Right ventricle myocardium inferior (tissue), 1 donor: ENCODE data around the gene EEFSEC. TPM values are rescaled to one million over a fixed set of nuclear protein-coding genes. Genes with fewer than 3 reads are reported as not detected.

ENCODE experiments used
- ATAC-seq: fragments of 200-7000 bp; cut with Tn5 transposase; one replicate; pipeline ENCODE4 v1.9.1; 2020; ENCODE audit warnings: mild to moderate bottlenecking, moderate library complexity
- DNase-seq: peaks from one replicate; pipeline ENCODE4 v3.0.0; 2021; ENCODE audit errors: missing footprints
- intact Hi-C: fragments of 100-400 bp; cut with DNase I; formaldehyde crosslinking; loops from one replicate; pipeline ENCODE4 v1.11.0; 2022
- total RNA-seq: library from RNA; stranded (reverse); fragmentation: NEBNext Ultra II Directional; extraction: Animal tissue kit (Norgen Biotek cat#: 25700); gene quantifications from one replicate; pipeline ENCODE4 v1.2.1, GENCODE V29; 2021
- donor health status: DM: no; HTN: yes; CAD: no; lungs with severe emphysema.

EEFSEC gene
- total RNA-seq, 1 donor from 2014 or later: 19.4 TPM

GRCh38 chr3:128415773-128416577 lies 262.7 kb downstream of the EEFSEC start:
- intact Hi-C loops: no loop called here
- DNase-seq (no peak), ATAC-seq (no peak)

- no peak for ATAC-seq
- intact Hi-C loops: no loop called here
- no peak for DNase-seq
Measured at GRCh38 chr3:128416578-128417211, 263.4 kb downstream of the EEFSEC start.

GRCh38 chr3:128418900-128419299 lies 265.6 kb downstream of the EEFSEC start:
- intact Hi-C loops: no loop called here
- DNase-seq (no peak), ATAC-seq (no peak)

GRCh38 chr3:128419311-128419710 lies 266.0 kb downstream of the EEFSEC start:
- DNase-seq (no peak), ATAC-seq (no peak)
- intact Hi-C loops: no loop called here

- peak; percentile 31 for DNase-seq
- intact Hi-C loops: no loop called here
Measured at GRCh38 chr3:128420289-128420688, 267.0 kb downstream of the EEFSEC start.

GRCh38 chr3:128420720-128421438 lies 267.6 kb downstream of the EEFSEC start:
- intact Hi-C loops: no loop called here
- no peak for ATAC-seq
- DNase-seq: peak; percentile 59

More at GRCh38 chr3:128420289-128420688, 267.0 kb downstream of the EEFSEC start:
- ATAC-seq: no peak

GRCh38 chr3:128421439-128421836 lies 268.2 kb downstream of the EEFSEC start:
- ATAC-seq: no peak
- intact Hi-C loops: no loop called here
- peak; percentile 23 for DNase-seq

- DNase-seq (peak; percentile 48), ATAC-seq (no peak)
- intact Hi-C loops: no loop called here
Measured at GRCh38 chr3:128421966-128422365, 268.7 kb downstream of the EEFSEC start.

DNA sequence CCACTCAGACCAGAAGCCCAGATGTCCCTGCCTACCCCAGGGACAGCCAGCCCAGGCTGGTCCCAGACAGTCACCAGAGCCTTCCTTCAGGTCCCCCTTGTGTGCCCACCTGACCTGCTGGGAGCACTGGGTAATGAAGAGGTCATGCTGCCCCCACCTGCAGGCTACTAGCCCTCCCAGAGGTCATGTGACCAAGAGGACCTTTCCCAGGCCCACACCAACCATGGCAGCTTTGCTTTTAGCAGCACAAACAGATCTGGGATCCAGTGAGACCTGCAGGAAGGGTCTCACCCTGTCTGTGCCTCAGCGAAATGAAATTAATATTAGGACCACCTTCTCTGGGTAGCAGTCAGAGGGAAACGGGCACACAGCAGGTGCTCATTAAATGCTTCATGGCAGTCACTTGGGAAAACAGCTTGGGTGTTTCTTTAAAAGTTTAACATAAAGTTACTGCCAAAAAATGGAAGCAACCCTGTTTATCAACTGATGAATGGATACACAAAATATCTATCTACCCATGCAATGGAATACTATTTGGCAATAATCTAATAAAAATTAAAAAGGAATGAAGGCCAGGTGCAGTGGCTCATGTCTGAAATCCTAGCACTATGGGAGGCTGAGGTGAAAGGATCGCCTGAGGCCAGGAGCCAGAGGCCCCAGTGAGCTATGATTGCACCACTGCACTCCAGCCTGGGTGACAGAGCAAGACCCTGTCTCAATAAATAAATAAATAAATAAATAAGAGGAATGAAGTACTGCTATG lies 269.7 kb downstream of the EEFSEC start:
- ATAC-seq: no peak
- DNase-seq: peak; percentile 22
- intact Hi-C loops: no loop called here

DNA sequence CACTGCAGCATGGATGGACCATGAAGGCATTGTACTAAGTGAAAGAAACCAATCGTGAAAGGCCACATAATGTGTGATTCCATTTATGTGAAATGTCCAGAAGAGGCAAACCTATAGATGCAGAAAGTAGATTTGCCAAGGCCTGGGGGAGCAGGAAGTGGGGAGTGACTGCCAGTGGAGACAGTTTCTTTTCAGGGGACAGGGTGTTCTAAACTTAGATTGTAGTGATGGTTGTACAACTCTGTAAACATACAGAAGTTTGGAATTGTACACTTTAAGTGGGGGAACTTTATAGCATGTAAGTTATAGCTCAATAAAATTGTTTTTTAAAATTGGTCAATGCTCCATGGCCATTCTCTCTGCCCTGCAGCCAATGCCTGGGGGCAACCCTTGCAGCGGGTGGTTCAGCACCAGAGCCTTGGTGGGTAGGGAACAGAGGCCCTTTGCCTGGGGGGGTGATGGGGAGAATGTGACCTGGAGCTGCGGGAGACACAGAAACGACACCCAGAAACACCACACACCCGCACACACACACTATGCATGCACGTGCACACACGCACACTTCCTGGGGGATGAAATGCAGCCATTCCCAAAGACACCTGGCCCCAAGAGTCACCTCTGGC lies 270.4 kb downstream of the EEFSEC start:
- intact Hi-C loops: no loop called here
- peak; percentile 5 for DNase-seq

GRCh38 chr3:128424508-128425069 lies 271.3 kb downstream of the EEFSEC start:
- DNase-seq: peak; percentile 8
- no peak for ATAC-seq
- intact Hi-C loops: loop anchor here (5.0 kb wide), 2 partner anchors 73 to 158 kb away; no protein-coding TSS in a partner anchor

More for the DNA sequence above, 270.4 kb downstream of the EEFSEC start:
- no peak for ATAC-seq

DNA sequence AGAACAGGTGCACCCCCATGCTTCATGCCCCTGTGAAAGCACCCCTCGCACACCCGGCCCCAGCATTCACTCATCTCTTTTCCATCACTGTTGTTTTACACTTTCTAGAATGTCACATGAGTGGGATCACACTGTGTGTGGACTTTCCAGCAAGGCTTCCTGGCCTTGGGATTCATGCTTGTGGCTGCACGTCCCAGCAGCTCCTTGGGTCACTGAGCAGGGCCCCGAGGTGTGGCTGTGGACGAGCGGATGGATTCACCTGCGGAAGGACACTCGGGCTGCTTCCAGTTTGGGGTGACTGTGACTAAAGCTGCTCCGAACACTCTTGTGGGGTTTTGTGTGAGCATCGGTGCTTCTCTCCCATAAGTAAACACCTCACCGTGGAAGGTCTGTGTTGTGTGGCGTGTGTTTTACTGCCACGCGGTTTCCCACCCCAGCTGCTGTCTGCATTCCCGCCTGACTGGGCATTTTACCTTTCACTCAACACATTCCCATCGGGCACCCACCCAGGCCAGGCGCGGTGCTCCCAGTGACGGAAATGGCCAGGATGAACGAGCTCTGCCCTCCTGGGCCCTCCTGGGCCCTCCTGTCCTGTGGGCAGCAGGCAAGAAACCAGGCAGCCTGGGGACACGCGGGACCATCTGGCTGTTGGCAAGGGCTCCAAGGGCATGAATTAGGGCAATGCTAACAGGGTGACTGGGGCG lies 272.0 kb downstream of the EEFSEC start:
- intact Hi-C loops: loop anchor here (5.0 kb wide), 2 partner anchors 72 to 157 kb away; no protein-coding TSS in a partner anchor
- DNase-seq (peak; percentile 62), ATAC-seq (peak; percentile 58)

DNA sequence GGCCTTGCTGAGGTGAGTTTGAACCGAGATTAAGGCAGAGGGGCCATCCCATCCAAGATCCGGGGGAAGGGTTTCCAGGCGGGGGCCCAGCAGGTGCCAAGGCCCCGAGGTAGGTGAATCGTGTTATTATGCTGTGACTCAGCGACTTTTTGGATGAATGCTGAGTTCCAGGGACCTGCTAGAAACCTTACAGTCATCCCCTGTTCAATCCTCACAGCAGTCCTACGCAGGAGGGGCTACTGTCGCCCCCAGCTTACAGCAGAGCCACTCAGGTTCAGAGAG lies 272.5 kb downstream of the EEFSEC start:
- ATAC-seq: no peak

GRCh38 chr3:128426128-128426921 lies 273.0 kb downstream of the EEFSEC start:
- intact Hi-C loops: loop anchor here (2.0 to 5.0 kb wide), 3 partner anchors 71 to 182 kb away; no protein-coding TSS in a partner anchor
- DNase-seq (peak; percentile 79), ATAC-seq (peak; percentile 86)

More for the DNA sequence above, 272.5 kb downstream of the EEFSEC start:
- intact Hi-C loops: loop anchor here (2.0 to 5.0 kb wide), 3 partner anchors 72 to 183 kb away; no protein-coding TSS in a partner anchor
- no peak for DNase-seq

DNA sequence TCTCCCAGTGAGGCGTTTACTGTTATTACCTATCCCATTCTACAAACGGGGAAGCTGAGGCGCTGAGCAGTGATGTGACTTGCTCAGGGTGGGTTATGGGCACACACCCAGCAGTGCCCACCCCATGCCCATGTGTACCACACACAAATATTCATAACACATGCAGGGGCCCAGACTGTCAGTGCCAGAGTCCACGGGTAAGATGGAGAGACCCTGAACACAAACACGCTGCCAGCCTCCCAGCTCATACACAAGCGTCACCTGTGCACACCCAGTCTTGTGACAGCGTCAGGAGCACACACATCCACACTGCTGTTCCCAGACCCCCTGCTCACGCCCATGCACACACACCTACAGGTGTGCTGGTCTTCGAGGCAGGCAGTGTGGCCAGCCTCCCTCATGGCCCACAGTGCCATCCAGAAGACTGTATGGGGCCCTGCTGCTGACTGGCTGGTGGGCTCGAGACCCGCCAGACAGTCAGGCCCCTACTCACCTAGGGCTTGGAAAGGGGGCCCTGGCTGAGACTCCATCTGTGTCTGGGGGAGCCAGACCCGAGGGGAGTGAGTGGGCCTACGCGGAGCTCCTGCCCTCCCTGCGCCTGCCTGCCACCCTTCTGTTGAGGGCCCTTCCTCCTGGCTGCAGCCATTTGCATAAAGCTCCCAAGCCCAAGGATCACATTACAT lies 274.0 kb downstream of the EEFSEC start:
- DNase-seq (peak; percentile 35), ATAC-seq (no peak)
- intact Hi-C loops: loop anchor here (2.0 to 5.0 kb wide), 3 partner anchors 70 to 181 kb away; no protein-coding TSS in a partner anchor
